HFF-Myc (cell line): Measurements from ENCODE around the gene SPTLC1.

Experiments
- DNase-seq: peaks from one replicate; pipeline ENCODE4 v3.0.0-alpha.2; 2011; ENCODE audit warnings: low read depth; ENCODE audit errors: extremely low read depth
- H3K4me3 ChIP-seq: replicated peaks from 2 replicates; pipeline ENCODE4 v1.5.1; 2011; ENCODE audit warnings: low read depth, mild to moderate bottlenecking, control low read depth, low read length
- CTCF ChIP-seq: IDR thresholded peaks from 2 replicates; pipeline ENCODE4 v1.5.1; 2012; ENCODE audit warnings: mild to moderate bottlenecking, low read depth, low read length, control low read depth; ENCODE audit errors: missing control alignments

SPTLC1 gene

GRCh38 chr9:92055624-92056023, 59.6 kb downstream of the SPTLC1 start:
- TF ChIP-seq CTCF: no peak
- DNase-seq: no peak
- no peak overlapping the region for H3K4me3 ChIP-seq

- no peak overlapping the region for H3K4me3 ChIP-seq
- no peak for TF ChIP-seq CTCF
- peak; percentile 83 for DNase-seq
Measured at GRCh38 chr9:92048924-92049625, 66.1 kb downstream of the SPTLC1 start.

DNA sequence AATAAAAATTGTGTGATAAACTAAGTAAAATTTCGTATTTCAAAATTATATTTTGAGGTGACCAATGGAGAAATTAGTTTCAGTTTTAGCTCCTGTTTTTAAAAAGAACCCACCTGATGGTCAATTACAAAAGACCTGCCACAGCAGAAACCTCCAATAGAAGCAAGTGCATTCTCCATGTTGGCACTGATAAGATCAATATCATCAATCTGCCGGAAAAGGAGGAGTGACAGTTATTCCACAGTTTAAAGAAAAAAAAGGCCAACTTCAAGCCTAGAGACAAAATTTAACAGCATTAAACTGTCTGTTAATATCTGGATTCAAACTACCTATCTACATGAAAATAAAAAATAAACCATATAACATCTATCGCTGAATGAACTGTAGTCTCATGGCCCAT, 67.7 kb downstream of the SPTLC1 start:
- H3K4me3 ChIP-seq: no peak overlapping the region
- no peak for TF ChIP-seq CTCF
- DNase-seq: no peak

DNA sequence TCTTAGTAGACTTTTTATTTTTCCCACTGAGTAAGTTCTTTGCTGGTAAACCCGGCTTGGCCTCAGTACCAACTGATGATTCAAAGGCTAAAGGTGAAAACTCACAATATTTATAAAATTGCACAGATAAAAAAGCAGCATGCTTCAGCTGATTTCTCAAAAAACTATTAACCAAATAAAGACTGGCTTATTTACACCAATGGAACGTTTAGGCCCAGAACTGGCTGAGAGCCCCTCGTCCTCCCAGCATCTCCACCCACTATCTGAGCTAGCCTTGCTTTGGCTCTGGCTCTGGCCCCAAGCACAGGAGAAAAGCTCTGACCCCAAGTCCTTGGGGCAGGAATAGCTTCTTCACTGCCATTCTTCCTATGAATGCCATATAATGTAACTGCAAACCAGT, 68.5 kb downstream of the SPTLC1 start:
- no peak for DNase-seq
- no peak overlapping the region for H3K4me3 ChIP-seq
- no peak for TF ChIP-seq CTCF

DNA sequence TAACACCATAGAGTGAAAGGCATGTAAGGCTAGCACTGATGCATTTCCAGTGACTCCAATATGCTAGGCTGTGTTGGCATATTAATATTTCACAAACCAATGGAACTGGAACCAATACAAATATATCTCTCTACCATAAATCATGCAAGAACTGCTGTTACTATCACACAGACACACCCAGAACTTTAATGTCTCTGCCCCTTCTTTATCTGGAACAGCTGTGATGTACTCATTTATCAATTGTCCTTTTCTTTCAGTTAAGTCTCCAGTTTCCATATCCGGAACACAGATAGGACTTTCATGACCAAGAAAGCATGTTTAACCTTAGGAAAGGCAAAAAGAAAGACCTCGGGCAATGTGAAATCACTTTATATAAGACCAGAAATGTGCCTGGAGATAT, 70.3 kb downstream of the SPTLC1 start:
- no peak for DNase-seq
- H3K4me3 ChIP-seq: no peak overlapping the region
- no peak for TF ChIP-seq CTCF

- H3K4me3 ChIP-seq: no peak overlapping the region
- no peak for DNase-seq
- TF ChIP-seq CTCF: no peak
Measured at GRCh38 chr9:92043002-92043401, 72.2 kb downstream of the SPTLC1 start.

DNA sequence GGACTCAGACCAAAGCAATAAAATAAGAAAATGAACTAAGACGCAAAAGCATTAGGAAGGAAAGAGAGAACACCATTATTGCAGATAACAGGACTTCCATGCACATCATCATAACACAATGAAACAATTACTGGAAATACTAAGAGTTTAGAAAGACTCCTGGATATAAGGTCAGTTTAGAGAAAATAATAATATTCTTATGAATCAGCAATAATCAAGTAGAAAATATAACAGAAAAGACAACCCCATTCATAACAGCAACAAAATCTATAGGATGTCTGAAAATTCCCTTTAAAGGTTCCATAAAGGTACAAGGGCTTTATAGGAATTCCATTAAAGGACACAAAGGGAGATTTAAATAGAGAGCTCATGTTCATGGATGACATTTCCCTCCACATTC, 73.0 kb downstream of the SPTLC1 start:
- no peak for DNase-seq
- no peak for TF ChIP-seq CTCF
- no peak overlapping the region for H3K4me3 ChIP-seq
